Measurements from ENCODE around the gene DAP. TPM values are rescaled to one million over a fixed set of nuclear protein-coding genes. Genes with fewer than 3 reads are reported as not detected.

The DAP gene
- total RNA-seq, 1 donor from 2014 or later, result 117 TPM

GRCh38 chr5:10762776-10763500, 1.9 kb upstream of the DAP start:
- H3K4me3 ChIP-seq, result no peak overlapping the region
- no peaks in the 10 kb centered on the region for H3K9me3 ChIP-seq
- TF ChIP-seq CTCF (IDR thresholded peaks at IDR 0.05), result no peak
- DNase-seq (ENCODE audit: low spot score in 2 of 2), result no peak
- H3K27ac ChIP-seq, result peak overlapping the region; percentile 98 to 99
- no peaks in the 10 kb centered on the region for H3K27me3 ChIP-seq
- H3K4me1 ChIP-seq, result peaks cover 7 to 13% of the 10 kb centered on the region in 2 donors
- intact Hi-C loops (cut with DNase I), result loop anchor here (5.0 to 10.0 kb wide), 4 partner anchors 136 to 508 kb away; partner anchors contain the start of genes CCT5 and MARCHF6
- no peaks in the 10 kb centered on the region for H3K36me3 ChIP-seq

GRCh38 chr5:10761933-10762775, 1.1 kb upstream of the DAP start:
- Histone ChIP-seq H3K27ac (peak overlapping the region; percentile 98 to 99), H3K4me3 (peak overlapping the region; percentile 67 to 96), H3K36me3 (no peaks in the 10 kb centered on the region), H3K4me1 (peaks cover 7 to 19% of the 10 kb centered on the region in 2 donors), H3K9me3 (no peaks in the 10 kb centered on the region), H3K27me3 (no peaks in the 10 kb centered on the region)
- TF ChIP-seq CTCF (IDR thresholded peaks at IDR 0.05), result no peak
- DNase-seq (ENCODE audit: low spot score in 2 of 2), result peak; percentile 34 to 70
- intact Hi-C loops (cut with DNase I), result loop anchor here (5.0 to 10.0 kb wide), 4 partner anchors 135 to 507 kb away; partner anchors contain the start of genes CCT5 and MARCHF6

GRCh38 chr5:10760921-10761184, 181 bp downstream of the DAP start:
- H3K36me3 ChIP-seq, result no peaks in the 10 kb centered on the region
- H3K4me3 ChIP-seq, result peak overlapping the region; percentile 67 to 96
- no peaks in the 10 kb centered on the region for H3K9me3 ChIP-seq
- no peaks in the 10 kb centered on the region for H3K27me3 ChIP-seq
- intact Hi-C loops (cut with DNase I), result loop anchor here (1.0 to 10.0 kb wide), 5 partner anchors 37 to 506 kb away; partner anchors contain the start of genes CCT5 and MARCHF6
- DNase-seq (ENCODE audit: low spot score in 2 of 2), result no peak
- peak overlapping the region; percentile 98 to 99 for H3K27ac ChIP-seq
- no peak for TF ChIP-seq CTCF (IDR thresholded peaks at IDR 0.05)
- H3K4me1 ChIP-seq, result peaks cover 7 to 26% of the 10 kb centered on the region in 2 donors

GRCh38 chr5:10760096-10760920, 726 bp downstream of the DAP start:
- no peaks in the 10 kb centered on the region for H3K36me3 ChIP-seq
- peak overlapping the region; percentile 98 to 99 for H3K27ac ChIP-seq
- peaks cover 7 to 26% of the 10 kb centered on the region in 2 donors for H3K4me1 ChIP-seq
- TF ChIP-seq CTCF (IDR thresholded peaks at IDR 0.05), result no peak
- H3K9me3 ChIP-seq, result no peaks in the 10 kb centered on the region
- H3K4me3 ChIP-seq, result peak overlapping the region; percentile 67 to 96
- no peaks in the 10 kb centered on the region for H3K27me3 ChIP-seq
- intact Hi-C loops (cut with DNase I), result loop anchor here (1.0 to 10.0 kb wide), 5 partner anchors 36 to 506 kb away; partner anchors contain the start of genes CCT5 and MARCHF6
- DNase-seq (ENCODE audit: low spot score in 2 of 2), result peak in 1 of 2 donors; percentile 68

GRCh38 chr5:10759111-10759510, 1.9 kb downstream of the DAP start:
- Histone ChIP-seq H3K4me3 (peak overlapping the region in 1 of 2 donors; percentile 96), H3K36me3 (peaks cover 0 to 3% of the 10 kb centered on the region in 2 donors), H3K9me3 (no peaks in the 10 kb centered on the region), H3K27me3 (no peaks in the 10 kb centered on the region), H3K4me1 (peaks cover 7 to 26% of the 10 kb centered on the region in 2 donors), H3K27ac (no peak overlapping the region)
- no peak for TF ChIP-seq CTCF (IDR thresholded peaks at IDR 0.05)
- DNase-seq (ENCODE audit: low spot score in 2 of 2), result no peak
- intact Hi-C loops (cut with DNase I), result loop anchor here (10.0 kb wide), 2 partner anchors 54 to 154 kb away; no protein-coding TSS in a partner anchor

All from ascending aorta (tissue), 2 donors.